Aorta (tissue), 5 donors: ENCODE data around the gene ZNF541. TPM values are rescaled to one million over a fixed set of nuclear protein-coding genes. Genes with fewer than 3 reads are reported as not detected.

Experiments
- ATAC-seq: fragments of 200-7000 bp; cut with Tn5 transposase; one replicate; pipeline ENCODE4 v1.9.1; 2022; ENCODE audit warnings: moderate library complexity; ENCODE audit not compliant: low FRiP score
- DNase-seq, 2 donors: peaks; one replicate each; pipeline ENCODE4 v3.0.0-alpha.2; 2020
- H3K27ac ChIP-seq, 2 donors: one replicate each; pipeline ENCODE4 v1.5.1; 2013; ENCODE audit warnings: low read length in 2 of 2, mild to moderate bottlenecking in 2 of 2, moderate library complexity in 2 of 2, control low read depth in 1 of 2, inconsistent platforms in 1 of 2, low read depth in 1 of 2
- H3K27me3 ChIP-seq, 2 donors: one replicate each; pipeline ENCODE4 v1.6.1; 2013; ENCODE audit warnings: control low read depth in 1 of 2, low read length in 1 of 2, mild to moderate bottlenecking in 1 of 2, moderate library complexity in 1 of 2; ENCODE audit not compliant: insufficient read depth in 2 of 2, control insufficient read depth in 1 of 2
- H3K36me3 ChIP-seq, 2 donors: one replicate each; pipeline ENCODE4 v1.6.1; 2013; ENCODE audit warnings: control low read depth in 1 of 2, low read length in 1 of 2, mild to moderate bottlenecking in 1 of 2; ENCODE audit not compliant: insufficient read depth in 2 of 2, control insufficient read depth in 1 of 2
- H3K4me1 ChIP-seq, 2 donors: one replicate each; pipeline ENCODE4 v1.6.1; 2013; ENCODE audit warnings: low read length in 2 of 2, control low read depth in 1 of 2, mild to moderate bottlenecking in 1 of 2, moderate library complexity in 1 of 2; ENCODE audit not compliant: insufficient read depth in 2 of 2, control insufficient read depth in 1 of 2
- H3K4me3 ChIP-seq, 2 donors: one replicate each; pipeline ENCODE4 v1.5.1; 2013; ENCODE audit warnings: low read length in 2 of 2, control low read depth in 1 of 2, mild to moderate bottlenecking in 1 of 2
- H3K9me3 ChIP-seq: one replicate; pipeline ENCODE4 v1.6.1; 2013; ENCODE audit warnings: mild to moderate bottlenecking, low read length; ENCODE audit not compliant: control insufficient read depth
- WGBS, 2 donors: extraction: QIAGEN DNeasy Blood & Tissue Kit; methylation state at CpG; one replicate each; pipeline ENCODE4 v1.1.7; 2013; 5-methylcytosine and 5-hydroxymethylcytosine counted together
- intact Hi-C, 2 donors: fragments of 100-400 bp; cut with DNase I; formaldehyde crosslinking; loops; one replicate each; pipeline versions ENCODE4 v1.14.2 to v1.15.0; 2022
- polyA plus RNA-seq, 2 donors: library from polyadenylated mRNA; stranded (reverse); fragments of 200-250 nt; gene quantifications; one replicate each; pipeline ENCODE4 v1.2.3, GENCODE V29; 2013
- total RNA-seq, 2 donors: library from RNA; stranded (reverse); fragmentation: NEBNext Ultra II Directional; extraction: Animal tissue kit (Norgen Biotek cat#: 25700); gene quantifications; one replicate each; pipeline ENCODE4 v1.2.1, GENCODE V29; 2021
- donor health status: healthy with polysubstance abuse.
- donor health status: Bipolar disorder and iron deficiency.
- donor health status: DM: no; HTN: no; CAD: no.
- donor health status: DM: no; HTN: no; CAD: no.
- donor health status: DM: yes; HTN: yes; CAD: no.

ZNF541 gene
- total and polyA plus RNA-seq, 4 donors = 0.13 to 0.38 (median 0.30) TPM; not detected in 1

- ATAC-seq (no peak), DNase-seq (no peak)
- 32 to 39% methylated on average over 7 of the region's 7 CpGs for WGBS, 2 donors
- no peaks in the 10 kb centered on the region for H3K9me3 ChIP-seq
- H3K27ac ChIP-seq = no peak overlapping the region
- H3K27me3 ChIP-seq = no peaks in the 10 kb centered on the region
- intact Hi-C loops = loop anchor here in 1 of 2 donors (5.0 to 10.0 kb wide), 3 partner anchors 54 to 99 kb away; no protein-coding TSS in a partner anchor
- no peaks in the 10 kb centered on the region for H3K36me3 ChIP-seq
- H3K4me1 ChIP-seq = no peaks in the 10 kb centered on the region
- no peak overlapping the region for H3K4me3 ChIP-seq
These were observed 38.0 kb upstream of the ZNF541 start for GRCh38 chr19:47610902-47611301.

- Histone ChIP-seq H3K4me1 (no peaks in the 10 kb centered on the region), H3K4me3 (peak overlapping the region; percentile 96 to 98), H3K27ac (peak overlapping the region in 1 of 2 donors; percentile 17), H3K27me3 (no peaks in the 10 kb centered on the region), H3K9me3 (no peaks in the 10 kb centered on the region), H3K36me3 (no peaks in the 10 kb centered on the region)
- intact Hi-C loops = loop anchor here (5.0 to 10.0 kb wide), 4 partner anchors 55 to 98 kb away; partner anchors contain the start of gene NAPA (in 1 of the 2)
- ATAC-seq (peak; percentile 34), DNase-seq (peak; percentile 66 to 83)
- WGBS, 2 donors = 0% methylated on average over 49 to 50 of the region's 50 CpGs
These were observed 37.3 kb upstream of the ZNF541 start for GRCh38 chr19:47609906-47610894.

- H3K36me3 ChIP-seq = no peaks in the 10 kb centered on the region
- intact Hi-C loops = loop anchor here (1.0 to 10.0 kb wide), 2 partner anchors 9 to 94 kb away; partner anchors contain the start of gene NAPA (in 1 of the 2)
- no peaks in the 10 kb centered on the region for H3K9me3 ChIP-seq
- 1% methylated on average over 47 to 94 of the region's 94 CpGs for WGBS, 2 donors
- peak; percentile 79 for ATAC-seq
- H3K4me1 ChIP-seq = no peaks in the 10 kb centered on the region
- DNase-seq = peak; percentile 91 to 94
- no peaks in the 10 kb centered on the region for H3K27me3 ChIP-seq
- peak within 1 kb of the TSS; percentile 36 to 98 for H3K27ac ChIP-seq
- H3K4me3 ChIP-seq = peak within 1 kb of the TSS; percentile 96 to 98
These were observed 36.3 kb upstream of the ZNF541 start, which contains the start of gene BICRA for GRCh38 chr19:47608969-47609905. BICRA (plus strand) TSS chr19:47609134; CDS start chr19:47673575, 64,441 bp downstream.

GRCh38 chr19:47608074-47608918 is 35.3 kb upstream of the ZNF541 start:
- peak overlapping the region; percentile 36 to 98 for H3K27ac ChIP-seq
- WGBS, 2 donors = 0 to 1% methylated on average over 60 to 94 of the region's 94 CpGs
- no peaks in the 10 kb centered on the region for H3K36me3 ChIP-seq
- no peaks in the 10 kb centered on the region for H3K27me3 ChIP-seq
- intact Hi-C loops = loop anchor here (1.0 to 10.0 kb wide), 2 partner anchors 8 to 93 kb away; partner anchors contain the start of gene NAPA (in 1 of the 2)
- H3K4me3 ChIP-seq = peak overlapping the region; percentile 96 to 98
- ATAC-seq (peak; percentile 96), DNase-seq (peak; percentile 96 to 98)
- no peaks in the 10 kb centered on the region for H3K9me3 ChIP-seq
- no peaks in the 10 kb centered on the region for H3K4me1 ChIP-seq

GRCh38 chr19:47607564-47608073 is 34.7 kb upstream of the ZNF541 start:
- no peaks in the 10 kb centered on the region for H3K4me1 ChIP-seq
- no peaks in the 10 kb centered on the region for H3K27me3 ChIP-seq
- DNase-seq = no peak
- no peaks in the 10 kb centered on the region for H3K9me3 ChIP-seq
- peak overlapping the region; percentile 94 to 95 for H3K4me3 ChIP-seq
- no peak for ATAC-seq
- 34 to 38% methylated on average over 21 of the region's 21 CpGs for WGBS, 2 donors
- H3K36me3 ChIP-seq = no peaks in the 10 kb centered on the region
- no peak overlapping the region for H3K27ac ChIP-seq
- intact Hi-C loops = loop anchor here (1.0 to 10.0 kb wide), 2 partner anchors 7 to 93 kb away; partner anchors contain the start of gene NAPA (in 1 of the 2)

GRCh38 chr19:47603706-47604565 is 31.0 kb upstream of the ZNF541 start:
- DNase-seq (no peak), ATAC-seq (no peak)
- Histone ChIP-seq H3K4me1 (peaks cover 0 to 2% of the 10 kb centered on the region in 2 donors), H3K27ac (no peak overlapping the region), H3K9me3 (no peaks in the 10 kb centered on the region), H3K4me3 (no peak overlapping the region), H3K36me3 (no peaks in the 10 kb centered on the region), H3K27me3 (no peaks in the 10 kb centered on the region)
- WGBS, 2 donors = 51 to 54% methylated on average over 13 of the region's 13 CpGs
- intact Hi-C loops = loop anchor here in 1 of 2 donors (10.0 kb wide), 1 partner anchor 89 kb away; the partner anchor contains the start of gene NAPA
